Panc1 (cell line): ENCODE measurements around the gene GLI1.

Experiments used
- CTCF ChIP-seq: fragments of 450-650 bp; IDR thresholded peaks from 2 replicates; pipeline ENCODE4 v1.5.1; 2017; ENCODE audit warnings: mild to moderate bottlenecking
- POLR2AphosphoS5 ChIP-seq: IDR thresholded peaks from 2 replicates; pipeline ENCODE4 v1.6.1; 2012; ENCODE audit warnings: mild to moderate bottlenecking, low read depth, low read length, moderate library complexity
- REST ChIP-seq, 2 experiments: IDR thresholded peaks; 2 replicates each; pipeline ENCODE4 v1.6.1; 2011 to 2012; ENCODE audit warnings: low read depth in 2 of 2, control low read depth in 1 of 2, low read length in 1 of 2, mild to moderate bottlenecking in 1 of 2, moderate library complexity in 1 of 2; ENCODE audit not compliant: insufficient read depth in 1 of 2

DNA sequence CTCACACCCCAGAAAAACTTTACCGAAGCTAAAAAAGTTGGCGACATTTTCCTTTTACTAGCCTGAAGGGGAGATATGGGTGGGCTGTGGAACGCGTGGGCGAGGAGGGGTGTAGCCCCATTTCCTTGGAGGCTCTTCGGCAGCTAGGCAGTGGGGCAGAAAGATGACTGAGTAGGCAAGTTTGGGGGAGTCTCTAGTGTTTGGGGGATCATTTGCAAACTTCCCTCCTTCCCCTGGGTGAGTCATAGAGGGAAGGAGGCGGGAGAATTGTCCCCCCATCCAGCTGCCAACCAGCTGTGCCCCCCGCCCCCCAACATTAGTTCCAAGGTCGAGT, 2.3 kb downstream of the GLI1 start:
- no peak for TF ChIP-seq CTCF
- TF ChIP-seq POLR2AphosphoS5: no peak
- TF ChIP-seq REST (IDR thresholded peaks at IDR 0.05; ENCODE audit: insufficient read depth in 1 of 2, low read depth in 2 of 2, low read length in 1 of 2): no peak
